Gastroesophageal sphincter (tissue), 4 donors: Measurements from ENCODE around the gene LILRB3. TPM values are rescaled to one million over a fixed set of nuclear protein-coding genes. Genes with fewer than 3 reads are reported as not detected.

Experiments used
- ATAC-seq: fragments of 150-250 bp; one replicate; pipeline ENCODE4 v1.9.1; 2016; ENCODE audit warnings: mild to moderate bottlenecking, moderate library complexity
- H3K27ac ChIP-seq, 4 donors: fragments of 200-600 bp; sonication (generic) in 3 of 4; 1 replicate in 3 of 4; 2 replicates in 1 of 4; pipeline ENCODE4 v1.5.1; 2016 to 2019
- H3K27me3 ChIP-seq: fragments of 200-600 bp; sonication (generic); one replicate; pipeline ENCODE4 v1.5.1; 2019
- H3K36me3 ChIP-seq, 2 donors: fragments of 200-600 bp; sonication (generic); one replicate each; pipeline ENCODE4 v1.5.1; 2019; ENCODE audit warnings: control low read depth in 1 of 2
- H3K4me1 ChIP-seq, 3 donors: fragments of 200-600 bp; sonication (generic); 1 replicate in 2 of 3; 2 replicates in 1 of 3; pipeline ENCODE4 v1.5.1; 2016 to 2019; ENCODE audit warnings: control low read depth in 2 of 3
- H3K4me3 ChIP-seq, 2 donors: fragments of 200-600 bp; sonication (generic); one replicate each; pipeline ENCODE4 v1.5.1; 2019; ENCODE audit warnings: mild to moderate bottlenecking in 1 of 2, moderate library complexity in 1 of 2
- H3K9me3 ChIP-seq, 3 donors: fragments of 200-600 bp; sonication (generic); one replicate each; pipeline ENCODE4 v1.5.1; 2017 to 2019; ENCODE audit warnings: control low read depth in 2 of 3
- CTCF ChIP-seq, 4 experiments: fragments of 200-600 bp in 2 of 4; fragments of 450-650 bp in 2 of 4; sonication (generic) in 1 of 4; IDR thresholded peaks; one replicate each; pipeline ENCODE4 v1.5.1; 2017 to 2019; ENCODE audit warnings: antibody characterized with exemption in 4 of 4, mild to moderate bottlenecking in 2 of 4, moderate library complexity in 2 of 4
- EP300 ChIP-seq: sonication (generic); formaldehyde crosslinking; IDR thresholded peaks from one replicate; pipeline ENCODE4 v1.6.1; 2017; ENCODE audit warnings: antibody characterized with exemption, mild to moderate bottlenecking
- POLR2A ChIP-seq, 2 donors: fragments of 450-650 bp; IDR thresholded peaks; one replicate each; pipeline ENCODE4 v1.6.1; 2017; ENCODE audit warnings: antibody characterized with exemption in 2 of 2, mild to moderate bottlenecking in 2 of 2, moderate library complexity in 1 of 2
- POLR2AphosphoS5 ChIP-seq: sonication (generic); formaldehyde crosslinking; IDR thresholded peaks from one replicate; pipeline ENCODE4 v1.6.1; 2017; ENCODE audit warnings: antibody characterized with exemption
- WGBS, 2 donors: methylation state at CpG; one replicate each; pipeline ENCODE4 v1.1.5; 2018; ENCODE audit warnings: low coverage in 1 of 2; 5-methylcytosine and 5-hydroxymethylcytosine counted together
- total RNA-seq, 4 donors: library from RNA; depleted of rRNA; stranded (reverse); fragments of >200 nt; gene quantifications; one replicate each; pipeline ENCODE4 v1.1.0, GENCODE V29; 2016

Gene LILRB3
- total RNA-seq, 4 donors from 2014 or later, result 6.8 to 29.9 (median 21.3) TPM

GRCh38 chr19:54255105-54255775 is 32.4 kb upstream of the LILRB3 start:
- Histone ChIP-seq H3K27ac (no peak overlapping the region), H3K4me3 (peak overlapping the region in 1 of 2 donors; percentile 34), H3K36me3 (no peaks in the 10 kb centered on the region), H3K27me3 (peaks cover 73% of the 10 kb centered on the region), H3K4me1 (no peaks in the 10 kb centered on the region), H3K9me3 (no peaks in the 10 kb centered on the region)
- WGBS, 2 donors, result 22% methylated on average over 7 of the region's 26 CpGs; no CpG with 5 or more reads in 1 of the 2 donors
- TF ChIP-seq EP300 (no peak), CTCF (IDR thresholded peaks at IDR 0.05) (no peak), POLR2AphosphoS5 (no peak), POLR2A (IDR thresholded peaks at IDR 0.05) (no peak)
- no peak for ATAC-seq

GRCh38 chr19:54254195-54254906 is 31.5 kb upstream of the LILRB3 start:
- no peak overlapping the region for H3K4me3 ChIP-seq
- no peak for TF ChIP-seq EP300
- TF ChIP-seq CTCF (IDR thresholded peaks at IDR 0.05), result no peak
- no peak for TF ChIP-seq POLR2AphosphoS5
- no peak for TF ChIP-seq POLR2A (IDR thresholded peaks at IDR 0.05)
- WGBS, 2 donors, result no CpG with 5 or more reads among the region's 17 CpGs
- H3K27me3 ChIP-seq, result peaks cover 82% of the 10 kb centered on the region
- no peaks in the 10 kb centered on the region for H3K9me3 ChIP-seq
- no peaks in the 10 kb centered on the region for H3K36me3 ChIP-seq
- ATAC-seq, result no peak
- no peak overlapping the region for H3K27ac ChIP-seq
- no peaks in the 10 kb centered on the region for H3K4me1 ChIP-seq

GRCh38 chr19:54253331-54254194 is 30.8 kb upstream of the LILRB3 start:
- H3K27me3 ChIP-seq, result peaks cover 82% of the 10 kb centered on the region
- ATAC-seq, result no peak
- TF ChIP-seq POLR2AphosphoS5 (no peak), EP300 (no peak), CTCF (IDR thresholded peaks at IDR 0.05) (no peak), POLR2A (IDR thresholded peaks at IDR 0.05) (no peak)
- H3K4me3 ChIP-seq, result no peak overlapping the region
- H3K9me3 ChIP-seq, result no peaks in the 10 kb centered on the region
- no peak overlapping the region for H3K27ac ChIP-seq
- WGBS, 2 donors, result 50 to 64% methylated on average over 2 to 4 of the region's 23 CpGs
- no peaks in the 10 kb centered on the region for H3K36me3 ChIP-seq
- H3K4me1 ChIP-seq, result no peaks in the 10 kb centered on the region

- H3K4me3 ChIP-seq, result no peak overlapping the region
- 80 to 89% methylated on average over 3 to 5 of the region's 11 CpGs for WGBS, 2 donors
- H3K4me1 ChIP-seq, result no peaks in the 10 kb centered on the region
- H3K9me3 ChIP-seq, result no peaks in the 10 kb centered on the region
- no peaks in the 10 kb centered on the region for H3K36me3 ChIP-seq
- H3K27ac ChIP-seq, result no peak overlapping the region
- no peak for ATAC-seq
- peaks cover 84% of the 10 kb centered on the region for H3K27me3 ChIP-seq
- no peak for TF ChIP-seq POLR2AphosphoS5
- no peak for TF ChIP-seq CTCF (IDR thresholded peaks at IDR 0.05)
- no peak for TF ChIP-seq EP300
- TF ChIP-seq POLR2A (IDR thresholded peaks at IDR 0.05), result no peak
Measured at GRCh38 chr19:54252845-54253244, 30.0 kb upstream of the LILRB3 start.
